Mammary microvascular endothelial cell (primary cell): Measurements from ENCODE around the gene GNG11. TPM values are rescaled to one million over a fixed set of nuclear protein-coding genes. Genes with fewer than 3 reads are reported as not detected.

Source experiments
- total RNA-seq: library from RNA; depleted of rRNA; stranded (reverse); fragments of >200 nt; gene quantifications from 2 replicates; pipeline ENCODE4 v1.2.3, GENCODE V29; 2015

GNG11 gene
- total RNA-seq: 186 and 196 TPM in 2 replicates

GRCh38 chr7:93921607-93922566 is at the start of gene GNG11:
TSS of gene GNG11 (plus strand) at chr7:93921735. CDS start at chr7:93922138, 403 bp downstream.

GRCh38 chr7:93890464-93891068 is 31.0 kb upstream of the GNG11 start, which contains the start of gene TFPI2:
TSS of gene TFPI2 (minus strand) at chr7:93890753. CDS start at chr7:93890678, 75 bp downstream.

GRCh38 chr7:93906267-93906666 is 15.3 kb upstream of the GNG11 start, which contains the start of gene GNGT1:
TSS of gene GNGT1 (plus strand) at chr7:93906567. CDS start at chr7:93906747, 180 bp downstream.

Other genes starting within 250 kb of the GNG11 start
- gene TFPI2, start 31.0 kb upstream of the GNG11 start, total RNA-seq: 36.2 and 59.8 TPM in 2 replicates
- not detected in 2 replicates for gene GNGT1, start 15.2 kb upstream of the GNG11 start, total RNA-seq
- 24.8 and 31.2 TPM in 2 replicates for gene BET1, start 82.6 kb downstream of the GNG11 start, total RNA-seq